DMS153 treated with DMSO at 0.1 percent for 48 hours (cell line): ENCODE data around the gene GATAD2B.

Source experiments
- DNase-seq: peaks from one replicate; lab custom pipeline; 2025; ENCODE audit not compliant: unreplicated experiment; lab: John Stamatoyannopoulos, UW

GATAD2B gene

DNA sequence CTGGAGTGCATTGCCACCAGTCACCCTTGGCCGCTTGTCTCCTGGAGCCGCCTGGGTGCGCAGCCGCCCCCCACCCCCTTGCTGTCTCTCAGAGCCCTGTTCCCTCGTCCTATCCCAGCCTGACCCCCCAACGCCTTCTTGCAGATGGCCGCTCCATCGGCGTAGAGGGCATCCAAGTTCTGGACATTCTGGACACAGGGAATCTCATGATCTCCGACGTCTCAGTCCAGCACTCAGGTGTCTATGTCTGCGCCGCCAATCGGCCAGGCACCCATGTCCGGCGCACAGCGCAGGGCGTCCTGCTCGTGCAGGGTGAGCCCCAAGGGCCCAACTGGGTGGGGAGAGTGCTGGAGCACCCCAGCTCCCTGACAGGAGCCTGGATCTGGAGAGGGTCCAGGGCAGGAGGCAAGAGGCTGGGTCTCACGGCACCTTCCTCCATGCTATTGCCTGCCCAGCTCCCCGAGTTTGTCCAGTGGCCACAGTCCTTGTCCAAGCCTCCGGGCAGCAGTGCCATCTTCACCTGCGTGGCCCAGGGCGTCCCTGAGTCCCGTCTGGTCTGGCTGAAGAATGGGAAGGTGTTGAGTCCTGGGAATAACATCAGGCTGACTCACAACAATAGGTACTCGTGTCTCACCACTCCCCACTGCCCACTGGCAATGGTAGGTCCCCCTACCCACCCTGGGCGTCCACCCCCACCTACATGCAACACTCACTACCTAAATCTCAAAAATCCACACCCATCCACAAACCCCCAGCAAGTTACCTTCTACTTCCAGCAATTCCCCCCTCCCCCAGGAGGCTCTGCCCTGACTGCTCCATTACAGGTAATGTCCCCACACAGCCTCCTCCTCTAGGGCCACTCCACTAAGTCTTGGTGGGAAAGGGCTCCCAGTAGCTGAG, 123.0 kb downstream of the GATAD2B start:
- no peak for DNase-seq

DNA sequence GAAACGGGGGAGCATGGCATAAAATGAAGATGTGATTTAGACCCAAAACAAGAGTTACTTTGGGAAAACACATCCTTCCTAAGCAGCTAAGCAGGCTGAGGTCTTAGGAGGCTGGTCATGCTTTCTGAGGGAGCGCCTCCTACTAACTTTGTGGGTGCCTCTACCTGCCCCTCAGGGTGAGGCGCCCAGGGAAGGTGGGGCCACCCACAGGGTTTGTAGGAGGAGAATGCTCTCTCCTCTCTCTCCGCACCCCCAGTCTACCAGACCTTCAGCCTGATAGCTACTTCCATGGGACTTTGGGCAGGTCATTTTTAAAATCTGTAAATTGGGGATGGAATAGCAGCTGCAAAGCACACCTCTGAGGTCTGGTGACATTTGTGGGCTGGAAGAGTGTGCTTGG, 123.8 kb downstream of the GATAD2B start:
- DNase-seq = no peak

- DNase-seq = no peak
Measured at GRCh38 chr1:153798468-153798780, 124.3 kb downstream of the GATAD2B start.

DNA sequence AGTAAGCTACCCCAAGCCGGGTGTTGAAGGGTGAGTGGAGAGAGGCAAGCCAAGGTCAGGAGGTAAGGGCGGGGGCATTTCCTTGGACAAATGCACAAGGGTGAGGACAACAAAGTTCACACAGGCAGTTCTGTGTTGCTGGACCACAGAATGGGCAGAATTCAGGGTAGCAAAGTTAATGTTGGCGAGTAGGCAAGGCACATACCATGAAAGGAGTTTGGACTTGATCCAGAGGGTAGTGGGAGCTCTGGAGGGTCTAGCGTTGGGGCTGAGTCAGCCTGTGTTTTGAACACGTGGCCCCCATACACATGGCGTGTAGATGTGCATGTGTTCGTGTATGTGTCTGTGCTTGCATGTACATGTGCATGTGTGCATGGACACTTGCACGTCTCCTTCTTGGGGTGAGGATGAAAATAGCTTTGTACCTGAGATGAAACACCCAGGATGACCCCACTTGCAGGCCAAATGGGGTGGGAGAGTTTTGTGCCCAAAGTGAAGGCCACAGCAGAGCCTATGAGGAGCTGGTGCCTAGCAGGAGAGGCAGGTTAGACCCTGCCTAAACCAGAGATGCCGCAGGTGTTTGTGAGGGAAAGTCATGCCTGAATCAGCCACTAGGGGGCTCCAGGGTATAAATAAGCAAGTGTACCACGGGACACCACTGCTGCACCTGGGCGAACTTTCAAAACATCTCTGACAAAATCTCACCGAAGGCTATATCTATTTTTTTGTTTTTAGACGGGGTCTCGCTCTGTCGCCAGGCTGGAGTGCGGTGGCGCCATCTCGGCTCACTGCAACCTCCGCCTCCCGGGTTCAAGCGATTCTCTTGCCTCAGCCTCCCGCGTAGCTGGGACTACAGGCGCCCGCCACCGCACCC, 125.7 kb downstream of the GATAD2B start:
- DNase-seq = peak; percentile 75

- DNase-seq = no peak
Measured at GRCh38 chr1:153795934-153796785, 126.6 kb downstream of the GATAD2B start.

GRCh38 chr1:153795330-153795837, 127.4 kb downstream of the GATAD2B start:
- no peak for DNase-seq

- no peak for DNase-seq
Measured at GRCh38 chr1:153794624-153795329, 128.0 kb downstream of the GATAD2B start.

GRCh38 chr1:153793973-153794615, 128.7 kb downstream of the GATAD2B start:
- no peak for DNase-seq

- DNase-seq = no peak
Measured at GRCh38 chr1:153793261-153793972, 129.4 kb downstream of the GATAD2B start.

DNA sequence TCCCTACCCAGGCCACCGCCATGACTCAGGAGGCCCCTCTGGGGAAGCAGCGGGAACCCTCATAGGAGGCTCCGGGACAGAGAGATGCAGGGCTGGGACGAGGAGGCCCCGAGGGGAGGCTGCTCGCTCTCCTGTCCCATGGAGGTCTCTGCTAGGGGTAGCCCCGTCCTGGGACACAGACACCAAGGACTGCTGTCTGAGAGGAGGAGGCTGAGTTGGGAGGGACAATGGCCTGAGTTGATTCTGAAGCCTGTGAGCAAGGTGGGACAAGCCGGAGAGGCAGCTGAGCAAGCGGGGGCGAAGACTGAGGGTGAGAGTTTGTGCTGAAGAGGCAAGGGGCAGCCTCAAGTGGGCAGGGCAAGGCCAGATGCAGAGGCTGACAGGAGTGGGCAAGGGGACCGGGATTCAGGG, 130.1 kb downstream of the GATAD2B start:
- DNase-seq = no peak

GRCh38 chr1:153791648-153792253, 131.0 kb downstream of the GATAD2B start:
- DNase-seq = no peak

- DNase-seq = no peak
Measured at GRCh38 chr1:153790966-153791647, 131.7 kb downstream of the GATAD2B start.

GRCh38 chr1:153790313-153790965, 132.3 kb downstream of the GATAD2B start:
- DNase-seq = peak; percentile 84

- DNase-seq = peak; percentile 91
Measured at GRCh38 chr1:153789478-153790034, 133.2 kb downstream of the GATAD2B start.

- no peak for DNase-seq
Measured at GRCh38 chr1:153786038-153786790, 136.6 kb downstream of the GATAD2B start.
